ENCODE results near the gene CLDN2. TPM values are rescaled to one million over a fixed set of nuclear protein-coding genes. Genes with fewer than 3 reads are reported as not detected.

Gene CLDN2
- total RNA-seq, 1 experiment from 2014 or later, result not detected

DNA sequence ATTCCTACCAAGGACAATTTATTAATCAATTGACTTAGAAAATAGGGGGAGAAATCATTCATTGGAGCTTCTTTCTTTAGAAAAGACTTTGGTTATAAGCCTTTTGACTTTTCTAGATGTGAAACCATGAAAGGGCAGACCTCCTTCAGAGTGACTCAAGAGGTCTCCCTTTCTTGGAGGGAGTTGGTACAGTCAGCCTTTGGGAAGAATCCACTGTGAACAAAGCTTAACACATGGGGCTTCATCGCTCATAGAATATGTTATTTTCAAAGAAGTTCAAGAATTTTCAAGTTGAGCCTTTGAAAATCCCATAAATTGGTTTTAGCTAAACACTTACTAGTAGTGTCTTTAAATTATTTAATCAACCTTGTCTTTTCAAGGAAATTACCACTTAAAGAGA lies 45.1 kb upstream of the CLDN2 start:
- ChIA-PET POLR2A (ENCODE audit: unreplicated experiment) (no interaction called here), CTCF (interaction anchor here (0.5 to 0.6 kb wide), 2 partner anchors 735 to 905 kb away, joined by 4 to 6 read pairs; no protein-coding TSS in a partner anchor)
- no peaks in the 10 kb centered on the region for H3F3A ChIP-seq (ENCODE audit: insufficient read depth, low read depth)
- TF ChIP-seq EZH2 (IDR thresholded peaks at IDR 0.05; ENCODE audit: low read depth), result no peak
- TF ChIP-seq, protein P1, sequence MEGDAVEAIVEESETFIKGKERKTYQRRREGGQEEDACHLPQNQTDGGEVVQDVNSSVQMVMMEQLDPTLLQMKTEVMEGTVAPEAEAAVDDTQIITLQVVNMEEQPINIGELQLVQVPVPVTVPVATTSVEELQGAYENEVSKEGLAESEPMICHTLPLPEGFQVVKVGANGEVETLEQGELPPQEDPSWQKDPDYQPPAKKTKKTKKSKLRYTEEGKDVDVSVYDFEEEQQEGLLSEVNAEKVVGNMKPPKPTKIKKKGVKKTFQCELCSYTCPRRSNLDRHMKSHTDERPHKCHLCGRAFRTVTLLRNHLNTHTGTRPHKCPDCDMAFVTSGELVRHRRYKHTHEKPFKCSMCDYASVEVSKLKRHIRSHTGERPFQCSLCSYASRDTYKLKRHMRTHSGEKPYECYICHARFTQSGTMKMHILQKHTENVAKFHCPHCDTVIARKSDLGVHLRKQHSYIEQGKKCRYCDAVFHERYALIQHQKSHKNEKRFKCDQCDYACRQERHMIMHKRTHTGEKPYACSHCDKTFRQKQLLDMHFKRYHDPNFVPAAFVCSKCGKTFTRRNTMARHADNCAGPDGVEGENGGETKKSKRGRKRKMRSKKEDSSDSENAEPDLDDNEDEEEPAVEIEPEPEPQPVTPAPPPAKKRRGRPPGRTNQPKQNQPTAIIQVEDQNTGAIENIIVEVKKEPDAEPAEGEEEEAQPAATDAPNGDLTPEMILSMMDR (conservative IDR thresholded peaks at IDR 0.05), result no peak
- no peak overlapping the region for H3K27ac ChIP-seq
- no peak for DNase-seq
- no TSS peak for BruUV-seq (replicated peaks)
- H3K9me2 ChIP-seq (ENCODE audit: insufficient read depth), result no peaks in the 10 kb centered on the region
- H3K27me3 ChIP-seq (ENCODE audit: insufficient read depth, low read depth), result no peaks in the 10 kb centered on the region
- no peak overlapping the region for H3K4me3 ChIP-seq
- no peak overlapping the region for H2AFZ ChIP-seq
- no peaks in the 10 kb centered on the region for H3K4me1 ChIP-seq (replicated peaks; ENCODE audit: insufficient read depth)
- no peaks in the 10 kb centered on the region for H3K9me3 ChIP-seq (ENCODE audit: insufficient read depth, low read depth)
- H3K36me3 ChIP-seq (ENCODE audit: low read depth), result no peaks in the 10 kb centered on the region
- intact Hi-C loops (cut with micrococcal nuclease; ENCODE audit: unreplicated experiment), result loop anchor here (10.0 kb wide), 1 partner anchor 390 kb away; no protein-coding TSS in a partner anchor
- H4K20me1 ChIP-seq (ENCODE audit: insufficient read depth), result no peaks in the 10 kb centered on the region
- no peaks in the 10 kb centered on the region for H3K79me2 ChIP-seq (ENCODE audit: low read depth)
- H3K4me2 ChIP-seq, result no peak overlapping the region

DNA sequence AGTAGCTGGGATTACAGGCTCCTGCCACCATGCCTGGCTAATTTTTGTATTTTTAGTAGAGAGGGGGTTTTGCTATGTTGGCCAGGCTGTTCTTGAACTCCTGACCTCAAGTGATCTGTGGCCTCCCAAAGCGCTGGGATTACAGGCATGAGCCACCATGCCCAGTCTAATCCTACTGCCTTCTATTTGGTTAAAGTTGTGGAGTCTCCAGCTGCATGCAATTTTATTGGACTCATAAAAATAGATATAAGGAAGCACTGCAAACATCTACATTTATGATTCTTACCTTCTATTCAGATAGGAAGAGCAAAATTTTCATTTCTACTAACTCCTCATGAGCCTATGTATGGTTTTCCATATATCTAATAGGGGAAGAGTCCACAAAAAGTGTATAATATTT lies 30.7 kb upstream of the CLDN2 start:
- no TSS peak for BruUV-seq (replicated peaks)
- POLR2A ChIA-PET (ENCODE audit: unreplicated experiment), result no interaction called here

DNA sequence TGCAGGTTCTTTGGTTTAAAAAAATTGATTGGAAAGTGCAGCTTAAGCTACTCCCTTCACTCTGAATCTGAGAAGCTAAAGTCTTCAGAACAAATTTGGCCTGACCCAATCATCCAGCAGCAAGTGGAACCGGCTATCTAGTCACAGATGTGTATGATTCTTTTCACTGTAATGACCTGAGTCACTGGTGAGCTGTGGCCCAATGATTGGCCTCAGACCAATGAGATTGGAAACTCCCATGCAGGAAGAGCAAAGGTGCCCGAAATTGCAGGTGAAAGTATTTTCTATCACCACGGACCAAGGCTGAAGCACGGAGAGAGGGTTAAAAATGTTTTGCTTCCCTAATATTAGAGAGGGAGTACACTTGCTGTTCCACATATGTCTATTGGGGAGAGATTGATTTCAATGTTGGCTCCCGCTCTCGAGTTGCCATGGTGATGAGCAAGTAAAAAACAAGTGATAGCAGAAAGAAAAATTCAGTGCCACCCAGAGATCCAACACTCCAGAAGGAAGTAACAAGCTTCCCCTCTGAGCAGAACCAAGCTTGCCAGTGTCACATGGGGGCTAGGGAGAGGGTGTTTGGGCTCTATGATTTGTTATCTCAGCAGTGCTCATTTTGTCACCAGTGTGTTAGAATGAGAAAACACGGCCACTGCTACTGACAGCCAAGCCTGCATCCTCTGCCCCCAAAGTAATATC lies 28.3 kb upstream of the CLDN2 start:
- H3K9me3 ChIP-seq (ENCODE audit: insufficient read depth, low read depth), result no peaks in the 10 kb centered on the region
- no peak overlapping the region for H3K4me2 ChIP-seq
- H3K9me2 ChIP-seq (ENCODE audit: insufficient read depth), result no peaks in the 10 kb centered on the region
- peaks cover 22% of the 10 kb centered on the region for H3K4me1 ChIP-seq (replicated peaks; ENCODE audit: insufficient read depth)
- H3K36me3 ChIP-seq (ENCODE audit: low read depth), result no peaks in the 10 kb centered on the region
- intact Hi-C loops (cut with micrococcal nuclease; ENCODE audit: unreplicated experiment), result loop anchor here (5.0 to 10.0 kb wide), 4 partner anchors 223 to 885 kb away; partner anchors contain the start of genes NCBP2L, RBM41 and TSC22D3
- no peaks in the 10 kb centered on the region for H3K79me2 ChIP-seq (ENCODE audit: low read depth)
- TF ChIP-seq, protein P1 (conservative IDR thresholded peaks at IDR 0.05), result no peak
- TF ChIP-seq EZH2 (IDR thresholded peaks at IDR 0.05; ENCODE audit: low read depth), result no peak
- H3K27ac ChIP-seq, result no peak overlapping the region
- no peaks in the 10 kb centered on the region for H4K20me1 ChIP-seq (ENCODE audit: insufficient read depth)
- no peak overlapping the region for H3K4me3 ChIP-seq
- no TSS peak for BruUV-seq (replicated peaks)
- no peaks in the 10 kb centered on the region for H3K27me3 ChIP-seq (ENCODE audit: insufficient read depth, low read depth)
- peaks cover 7% of the 10 kb centered on the region; the same call in 1 of the 2 replicates for H3F3A ChIP-seq (ENCODE audit: insufficient read depth, low read depth)
- POLR2A ChIA-PET (ENCODE audit: unreplicated experiment), result no interaction called here
- CTCF ChIA-PET, result no interaction called here
- H2AFZ ChIP-seq, result no peak overlapping the region
- no peak for DNase-seq

More for the DNA sequence above, 30.7 kb upstream of the CLDN2 start:
- no peaks in the 10 kb centered on the region for H3K9me3 ChIP-seq (ENCODE audit: insufficient read depth, low read depth)
- H3K4me1 ChIP-seq (replicated peaks; ENCODE audit: insufficient read depth), result peaks cover 1% of the 10 kb centered on the region
- no peaks in the 10 kb centered on the region for H3K79me2 ChIP-seq (ENCODE audit: low read depth)
- DNase-seq, result no peak
- no peak for TF ChIP-seq EZH2 (IDR thresholded peaks at IDR 0.05; ENCODE audit: low read depth)
- TF ChIP-seq, protein P1 (conservative IDR thresholded peaks at IDR 0.05), result no peak
- intact Hi-C loops (cut with micrococcal nuclease; ENCODE audit: unreplicated experiment), result no loop called here
- H3K27me3 ChIP-seq (ENCODE audit: insufficient read depth, low read depth), result no peaks in the 10 kb centered on the region
- H3K27ac ChIP-seq, result no peak overlapping the region
- H3F3A ChIP-seq (ENCODE audit: insufficient read depth, low read depth), result no peaks in the 10 kb centered on the region
- CTCF ChIA-PET, result no interaction called here
- H3K9me2 ChIP-seq (ENCODE audit: insufficient read depth), result no peaks in the 10 kb centered on the region
- no peak overlapping the region for H3K4me2 ChIP-seq
- H3K4me3 ChIP-seq, result no peak overlapping the region
- H3K36me3 ChIP-seq (ENCODE audit: low read depth), result no peaks in the 10 kb centered on the region
- H4K20me1 ChIP-seq (ENCODE audit: insufficient read depth), result no peaks in the 10 kb centered on the region
- H2AFZ ChIP-seq, result no peak overlapping the region
